Endodermal cell (in vitro differentiated cells): ENCODE data around the gene TBC1D22B. TPM values are rescaled to one million over a fixed set of nuclear protein-coding genes. Genes with fewer than 3 reads are reported as not detected.

ENCODE experiments used
- DNase-seq: peaks from one replicate; pipeline ENCODE4 v3.0.0-alpha.2; 2017
- H3K27ac ChIP-seq: 2 replicates; pipeline ENCODE4 v1.5.1; 2013; ENCODE audit warnings: mild to moderate bottlenecking, low read depth, low read length, moderate library complexity
- H3K27me3 ChIP-seq: 2 replicates; pipeline ENCODE4 v1.6.1; 2013; ENCODE audit warnings: mild to moderate bottlenecking, low read length, moderate library complexity; ENCODE audit not compliant: insufficient read depth, control insufficient read depth, poor library complexity, severe bottlenecking
- H3K36me3 ChIP-seq: 2 replicates; pipeline ENCODE4 v1.7.0; 2013; ENCODE audit warnings: mild to moderate bottlenecking, low read length, moderate library complexity; ENCODE audit not compliant: control insufficient read depth, insufficient read depth
- H3K4me1 ChIP-seq: one replicate; pipeline ENCODE4 v1.7.0; 2013; ENCODE audit warnings: low read length; ENCODE audit not compliant: control insufficient read depth, insufficient read depth
- H3K4me3 ChIP-seq: 2 replicates; pipeline ENCODE4 v1.5.1; 2013; ENCODE audit warnings: mild to moderate bottlenecking, low read length, moderate library complexity
- H3K9ac ChIP-seq: 2 replicates; pipeline ENCODE4 v1.6.1; 2013; ENCODE audit warnings: mild to moderate bottlenecking, low read length, moderate library complexity; ENCODE audit not compliant: poor library complexity, severe bottlenecking; ENCODE audit errors: extremely low read depth
- H3K9me3 ChIP-seq: 2 replicates; pipeline ENCODE4 v1.6.1; 2013; ENCODE audit warnings: mild to moderate bottlenecking, low read length, moderate library complexity; ENCODE audit not compliant: control insufficient read depth
- H3K27ac Mint-ChIP-seq: 2 replicates; pipeline ENCODE4 v1.8.0; 2020; ENCODE audit warnings: mixed read lengths
- H3K27me3 Mint-ChIP-seq: 2 replicates; pipeline ENCODE4 v1.8.0; 2021; ENCODE audit warnings: mild to moderate bottlenecking, mixed read lengths; ENCODE audit not compliant: insufficient read depth
- H3K36me3 Mint-ChIP-seq: 2 replicates; pipeline ENCODE4 v1.8.0; 2020; ENCODE audit warnings: low read depth, mixed read lengths
- H3K4me1 Mint-ChIP-seq: 2 replicates; pipeline ENCODE4 v1.8.0; 2020; ENCODE audit warnings: mixed read lengths
- H3K4me3 Mint-ChIP-seq: 2 replicates; pipeline ENCODE4 v1.8.0; 2020; ENCODE audit warnings: mild to moderate bottlenecking, moderate library complexity, mixed read lengths
- H3K9me3 Mint-ChIP-seq: 2 replicates; pipeline ENCODE4 v1.8.0; 2020; ENCODE audit warnings: mild to moderate bottlenecking, mixed read lengths
- CTCF ChIP-seq: fragments of 200-600 bp; sonication (generic); conservative IDR thresholded peaks from 2 replicates; pipeline ENCODE4 v1.5.0; 2021; ENCODE audit warnings: antibody characterized with exemption, mild to moderate bottlenecking
- WGBS, 2 experiments: methylation state at CpG; one replicate each; pipeline versions ENCODE4 v1.1.5 to v1.1.7; 2013; ENCODE audit warnings: missing lambda C conversion rate in 2 of 2, mixed read lengths in 1 of 2; ENCODE audit not compliant: insufficient coverage in 1 of 2, insufficient read length in 1 of 2; 5-methylcytosine and 5-hydroxymethylcytosine counted together
- total RNA-seq, 2 donors: library from RNA; stranded (reverse); fragmentation: NEBNext Ultra II Directional in 1 of 2; extraction: Animal tissue kit (Norgen Biotek cat#: 25700) in 1 of 2; gene quantifications; 2 replicates in 1 of 2; 3 replicates in 1 of 2; pipeline ENCODE4 v1.2.1, GENCODE V29; 2021

Gene TBC1D22B
- total RNA-seq, 2 donors from 2014 or later: 13.8 to 20.1 TPM

GRCh38 chr6:37279366-37280134 is 22.0 kb downstream of the TBC1D22B start:
- Histone ChIP-seq H3K4me1 (no peaks in the 10 kb centered on the region), H3K27me3 (no peaks in the 10 kb centered on the region), H3K9me3 (no peaks in the 10 kb centered on the region), H3K36me3 (peaks cover 34% of the 10 kb centered on the region), H3K27ac (no peak overlapping the region), H3K4me3 (no peak overlapping the region), H3K9ac (no peak overlapping the region)
- WGBS, 2 experiments: 94 to 95% methylated on average over 9 of the region's 9 CpGs
- Mint-ChIP-seq H3K27ac (no peak overlapping the region), H3K36me3 (peaks cover 39% of the 10 kb centered on the region), H3K9me3 (no peaks in the 10 kb centered on the region), H3K4me3 (no peak overlapping the region), H3K4me1 (no peaks in the 10 kb centered on the region), H3K27me3 (no peaks in the 10 kb centered on the region)
- TF ChIP-seq CTCF: no peak
- DNase-seq: no peak

GRCh38 chr6:37280162-37280887 is 22.8 kb downstream of the TBC1D22B start:
- H3K27ac Mint-ChIP-seq: no peak overlapping the region
- H3K4me3 ChIP-seq: no peak overlapping the region
- H3K4me3 Mint-ChIP-seq: no peak overlapping the region
- H3K9me3 ChIP-seq: no peaks in the 10 kb centered on the region
- no peak overlapping the region for H3K9ac ChIP-seq
- no peaks in the 10 kb centered on the region for H3K27me3 ChIP-seq
- peaks cover 44% of the 10 kb centered on the region for H3K36me3 Mint-ChIP-seq
- H3K36me3 ChIP-seq: peaks cover 39% of the 10 kb centered on the region
- H3K9me3 Mint-ChIP-seq: no peaks in the 10 kb centered on the region
- no peak for DNase-seq
- no peaks in the 10 kb centered on the region for H3K4me1 Mint-ChIP-seq
- H3K4me1 ChIP-seq: no peaks in the 10 kb centered on the region
- no peaks in the 10 kb centered on the region for H3K27me3 Mint-ChIP-seq
- no peak overlapping the region for H3K27ac ChIP-seq
- no peak for TF ChIP-seq CTCF
- WGBS, 2 experiments: 91 to 93% methylated on average over 6 to 8 of the region's 8 CpGs

GRCh38 chr6:37282371-37282770 is 24.8 kb downstream of the TBC1D22B start:
- H3K4me3 ChIP-seq: no peak overlapping the region
- H3K9me3 Mint-ChIP-seq: no peaks in the 10 kb centered on the region
- no peak overlapping the region for H3K27ac ChIP-seq
- WGBS, 2 experiments: 95% methylated on average over 2 of the region's 2 CpGs; no CpG with 5 or more reads in 1 of the 2 experiments
- no peaks in the 10 kb centered on the region for H3K9me3 ChIP-seq
- H3K36me3 ChIP-seq: peaks cover 56% of the 10 kb centered on the region
- H3K36me3 Mint-ChIP-seq: peaks cover 59% of the 10 kb centered on the region
- no peak overlapping the region for H3K4me3 Mint-ChIP-seq
- no peak overlapping the region for H3K27ac Mint-ChIP-seq
- no peaks in the 10 kb centered on the region for H3K4me1 Mint-ChIP-seq
- no peak for DNase-seq
- no peak for TF ChIP-seq CTCF
- no peaks in the 10 kb centered on the region for H3K27me3 ChIP-seq
- H3K4me1 ChIP-seq: no peaks in the 10 kb centered on the region
- H3K9ac ChIP-seq: no peak overlapping the region
- no peaks in the 10 kb centered on the region for H3K27me3 Mint-ChIP-seq
